Neural progenitor cell (in vitro differentiated cells): Measurements from ENCODE around the gene EXOG. TPM values are rescaled to one million over a fixed set of nuclear protein-coding genes. Genes with fewer than 3 reads are reported as not detected.

Experiments used
- DNase-seq: peaks from one replicate; pipeline ENCODE4 v3.0.0-alpha.2; 2016; ENCODE audit warnings: low spot score
- H2AFZ ChIP-seq: fragments of 200-600 bp; sonication (generic); replicated peaks from 2 replicates; pipeline ENCODE4 v1.6.1; 2016; ENCODE audit warnings: antibody characterized with exemption
- H3F3A ChIP-seq: fragments of 200-600 bp; sonication (generic); 2 replicates; pipeline ENCODE4 v1.6.1; 2016; ENCODE audit warnings: antibody characterized with exemption, low read depth
- H3K27ac ChIP-seq: fragments of 200-600 bp; sonication (generic); 2 replicates; pipeline ENCODE4 v1.5.1; 2016; ENCODE audit warnings: mild to moderate bottlenecking
- H3K27me3 ChIP-seq: fragments of 200-600 bp; sonication (generic); 2 replicates; pipeline ENCODE4 v1.6.1; 2016; ENCODE audit warnings: mild to moderate bottlenecking, moderate library complexity
- H3K36me3 ChIP-seq: fragments of 200-600 bp; sonication (generic); 2 replicates; pipeline ENCODE4 v1.5.1; 2016
- H3K4me1 ChIP-seq: fragments of 200-600 bp; sonication (generic); 2 replicates; pipeline ENCODE4 v1.6.1; 2016; ENCODE audit warnings: mixed run types
- H3K4me2 ChIP-seq: fragments of 200-600 bp; sonication (generic); 2 replicates; pipeline ENCODE4 v1.6.1; 2016
- H3K4me3 ChIP-seq: fragments of 200-600 bp; sonication (generic); 2 replicates; pipeline ENCODE4 v1.5.1; 2016
- H3K79me2 ChIP-seq: fragments of 200-600 bp; sonication (generic); 2 replicates; pipeline ENCODE4 v1.6.1; 2016; ENCODE audit warnings: low read depth
- H3K9ac ChIP-seq: fragments of 200-600 bp; sonication (generic); 2 replicates; pipeline ENCODE4 v1.6.1; 2016
- H3K9me3 ChIP-seq: fragments of 200-600 bp; sonication (generic); 2 replicates; pipeline ENCODE4 v1.5.1; 2016; ENCODE audit warnings: low read depth
- H4K20me1 ChIP-seq: fragments of 200-600 bp; sonication (generic); 2 replicates; pipeline ENCODE4 v1.6.1; 2016; ENCODE audit warnings: low read depth
- H3K27ac Mint-ChIP-seq: 3 replicates; pipeline ENCODE4 v1.8.0; 2021; ENCODE audit warnings: mixed read lengths
- H3K27me3 Mint-ChIP-seq: 2 replicates; pipeline ENCODE4 v1.8.0; 2022; ENCODE audit warnings: low read depth, mild to moderate bottlenecking, inconsistent platforms, moderate library complexity, mixed read lengths; ENCODE audit not compliant: insufficient read depth
- H3K36me3 Mint-ChIP-seq: 3 replicates; pipeline ENCODE4 v1.8.0; 2021; ENCODE audit warnings: mixed read lengths
- H3K4me1 Mint-ChIP-seq: 3 replicates; pipeline ENCODE4 v1.8.0; 2021; ENCODE audit warnings: mixed read lengths
- H3K4me3 Mint-ChIP-seq: 3 replicates; pipeline ENCODE4 v1.8.0; 2021; ENCODE audit warnings: mild to moderate bottlenecking, moderate library complexity, mixed read lengths
- H3K9me3 Mint-ChIP-seq: 3 replicates; pipeline ENCODE4 v1.8.0; 2020; ENCODE audit warnings: mixed read lengths
- CTCF ChIP-seq: fragments of 200-600 bp; sonication (generic); IDR thresholded peaks from 2 replicates; pipeline ENCODE4 v1.5.1; 2017; ENCODE audit warnings: antibody characterized with exemption, mild to moderate bottlenecking
- EZH2 ChIP-seq: fragments of 200-600 bp; sonication (generic); IDR thresholded peaks from 2 replicates; pipeline ENCODE4 v1.6.1; 2017; ENCODE audit warnings: antibody characterized with exemption, mild to moderate bottlenecking, moderate library complexity
- EZH2phosphoT487 ChIP-seq: fragments of 200-600 bp; sonication (generic); IDR thresholded peaks from 2 replicates; pipeline ENCODE4 v1.6.1; 2017; ENCODE audit warnings: antibody characterized with exemption
- total RNA-seq: library from RNA; depleted of rRNA; stranded (reverse); fragments of >200 nt; gene quantifications from 2 replicates; pipeline ENCODE4 v1.2.3, GENCODE V29; 2015; ENCODE audit warnings: low replicate concordance

The EXOG gene
- total RNA-seq, 1 donor from 2014 or later: 11.6 TPM

- Histone ChIP-seq H3K9me3 (no peaks in the 10 kb centered on the region), H3K27me3 (no peaks in the 10 kb centered on the region), H3K4me3 (no peak overlapping the region), H3K36me3 (no peaks in the 10 kb centered on the region), H3K9ac (no peak overlapping the region), H2AFZ (no peak overlapping the region), H3F3A (no peaks in the 10 kb centered on the region), H4K20me1 (no peaks in the 10 kb centered on the region), H3K4me2 (no peak overlapping the region), H3K79me2 (no peaks in the 10 kb centered on the region), H3K27ac (no peak overlapping the region), H3K4me1 (no peaks in the 10 kb centered on the region)
- Mint-ChIP-seq H3K27me3 (peaks cover 9% of the 10 kb centered on the region), H3K36me3 (peaks cover 2% of the 10 kb centered on the region), H3K4me1 (no peaks in the 10 kb centered on the region), H3K27ac (no peak overlapping the region), H3K4me3 (no peak overlapping the region), H3K9me3 (peaks cover 3% of the 10 kb centered on the region)
- DNase-seq: no peak
- TF ChIP-seq EZH2 (no peak), CTCF (no peak), EZH2phosphoT487 (no peak)
Observed at GRCh38 chr3:38549082-38549481, 52.9 kb downstream of the EXOG start.

- Histone ChIP-seq H3K79me2 (no peaks in the 10 kb centered on the region), H3K9me3 (no peaks in the 10 kb centered on the region), H3K4me1 (no peaks in the 10 kb centered on the region), H3K4me2 (no peak overlapping the region), H4K20me1 (no peaks in the 10 kb centered on the region), H3F3A (no peaks in the 10 kb centered on the region), H3K9ac (no peak overlapping the region), H3K27me3 (no peaks in the 10 kb centered on the region), H2AFZ (no peak overlapping the region), H3K36me3 (no peaks in the 10 kb centered on the region), H3K4me3 (no peak overlapping the region), H3K27ac (no peak overlapping the region)
- H3K9me3 Mint-ChIP-seq: peaks cover 5% of the 10 kb centered on the region
- peaks cover 9% of the 10 kb centered on the region for H3K27me3 Mint-ChIP-seq
- H3K4me1 Mint-ChIP-seq: no peaks in the 10 kb centered on the region
- TF ChIP-seq EZH2 (no peak), CTCF (no peak), EZH2phosphoT487 (no peak)
- no peak overlapping the region for H3K27ac Mint-ChIP-seq
- H3K4me3 Mint-ChIP-seq: no peak overlapping the region
- H3K36me3 Mint-ChIP-seq: peaks cover 2% of the 10 kb centered on the region
- no peak for DNase-seq
Observed at GRCh38 chr3:38549486-38549885, 53.3 kb downstream of the EXOG start.

GRCh38 chr3:38549957-38550840 is 54.1 kb downstream of the EXOG start:
- Histone ChIP-seq H4K20me1 (no peaks in the 10 kb centered on the region), H3K4me1 (no peaks in the 10 kb centered on the region), H3F3A (no peaks in the 10 kb centered on the region), H3K36me3 (no peaks in the 10 kb centered on the region), H2AFZ (no peak overlapping the region), H3K4me3 (no peak overlapping the region), H3K79me2 (no peaks in the 10 kb centered on the region), H3K27me3 (no peaks in the 10 kb centered on the region), H3K9ac (no peak overlapping the region), H3K4me2 (no peak overlapping the region), H3K9me3 (no peaks in the 10 kb centered on the region), H3K27ac (no peak overlapping the region)
- no peak for DNase-seq
- TF ChIP-seq EZH2 (no peak), EZH2phosphoT487 (no peak), CTCF (no peak)
- Mint-ChIP-seq H3K9me3 (peaks cover 8% of the 10 kb centered on the region), H3K4me3 (no peak overlapping the region), H3K27me3 (peaks cover 9% of the 10 kb centered on the region), H3K36me3 (peaks cover 2% of the 10 kb centered on the region), H3K27ac (no peak overlapping the region), H3K4me1 (no peaks in the 10 kb centered on the region)
